Neural progenitor cell (in vitro differentiated cells): ENCODE measurements around the gene GNRHR. TPM values are rescaled to one million over a fixed set of nuclear protein-coding genes. Genes with fewer than 3 reads are reported as not detected.
A peak's percentile ranks its signal among the peaks of the same experiment; 100 is the strongest.

ENCODE experiments used
- DNase-seq: peaks from one replicate; pipeline ENCODE4 v3.0.0-alpha.2; 2016; ENCODE audit warnings: low spot score
- H2AFZ ChIP-seq: fragments of 200-600 bp; sonication (generic); replicated peaks from 2 replicates; pipeline ENCODE4 v1.6.1; 2016; ENCODE audit warnings: antibody characterized with exemption
- H3F3A ChIP-seq: fragments of 200-600 bp; sonication (generic); 2 replicates; pipeline ENCODE4 v1.6.1; 2016; ENCODE audit warnings: antibody characterized with exemption, low read depth
- H3K27ac ChIP-seq: fragments of 200-600 bp; sonication (generic); 2 replicates; pipeline ENCODE4 v1.5.1; 2016; ENCODE audit warnings: mild to moderate bottlenecking
- H3K27me3 ChIP-seq: fragments of 200-600 bp; sonication (generic); 2 replicates; pipeline ENCODE4 v1.6.1; 2016; ENCODE audit warnings: mild to moderate bottlenecking, moderate library complexity
- H3K36me3 ChIP-seq: fragments of 200-600 bp; sonication (generic); 2 replicates; pipeline ENCODE4 v1.5.1; 2016
- H3K4me1 ChIP-seq: fragments of 200-600 bp; sonication (generic); 2 replicates; pipeline ENCODE4 v1.6.1; 2016; ENCODE audit warnings: mixed run types
- H3K4me2 ChIP-seq: fragments of 200-600 bp; sonication (generic); 2 replicates; pipeline ENCODE4 v1.6.1; 2016
- H3K4me3 ChIP-seq: fragments of 200-600 bp; sonication (generic); 2 replicates; pipeline ENCODE4 v1.5.1; 2016
- H3K79me2 ChIP-seq: fragments of 200-600 bp; sonication (generic); 2 replicates; pipeline ENCODE4 v1.6.1; 2016; ENCODE audit warnings: low read depth
- H3K9ac ChIP-seq: fragments of 200-600 bp; sonication (generic); 2 replicates; pipeline ENCODE4 v1.6.1; 2016
- H3K9me3 ChIP-seq: fragments of 200-600 bp; sonication (generic); 2 replicates; pipeline ENCODE4 v1.5.1; 2016; ENCODE audit warnings: low read depth
- H4K20me1 ChIP-seq: fragments of 200-600 bp; sonication (generic); 2 replicates; pipeline ENCODE4 v1.6.1; 2016; ENCODE audit warnings: low read depth
- H3K27ac Mint-ChIP-seq: 3 replicates; pipeline ENCODE4 v1.8.0; 2021; ENCODE audit warnings: mixed read lengths
- H3K27me3 Mint-ChIP-seq: 2 replicates; pipeline ENCODE4 v1.8.0; 2022; ENCODE audit warnings: low read depth, mild to moderate bottlenecking, inconsistent platforms, moderate library complexity, mixed read lengths; ENCODE audit not compliant: insufficient read depth
- H3K36me3 Mint-ChIP-seq: 3 replicates; pipeline ENCODE4 v1.8.0; 2021; ENCODE audit warnings: mixed read lengths
- H3K4me1 Mint-ChIP-seq: 3 replicates; pipeline ENCODE4 v1.8.0; 2021; ENCODE audit warnings: mixed read lengths
- H3K4me3 Mint-ChIP-seq: 3 replicates; pipeline ENCODE4 v1.8.0; 2021; ENCODE audit warnings: mild to moderate bottlenecking, moderate library complexity, mixed read lengths
- H3K9me3 Mint-ChIP-seq: 3 replicates; pipeline ENCODE4 v1.8.0; 2020; ENCODE audit warnings: mixed read lengths
- CTCF ChIP-seq: fragments of 200-600 bp; sonication (generic); IDR thresholded peaks from 2 replicates; pipeline ENCODE4 v1.5.1; 2017; ENCODE audit warnings: antibody characterized with exemption, mild to moderate bottlenecking
- EZH2 ChIP-seq: fragments of 200-600 bp; sonication (generic); IDR thresholded peaks from 2 replicates; pipeline ENCODE4 v1.6.1; 2017; ENCODE audit warnings: antibody characterized with exemption, mild to moderate bottlenecking, moderate library complexity
- EZH2phosphoT487 ChIP-seq: fragments of 200-600 bp; sonication (generic); IDR thresholded peaks from 2 replicates; pipeline ENCODE4 v1.6.1; 2017; ENCODE audit warnings: antibody characterized with exemption
- total RNA-seq: library from RNA; depleted of rRNA; stranded (reverse); fragments of >200 nt; gene quantifications from 2 replicates; pipeline ENCODE4 v1.2.3, GENCODE V29; 2015; ENCODE audit warnings: low replicate concordance

The GNRHR gene
- total RNA-seq, 1 donor from 2014 or later = not detected

- Histone ChIP-seq H3K27ac (peak overlapping the region; percentile 56), H3K9ac (peak overlapping the region; percentile 88), H4K20me1 (no peaks in the 10 kb centered on the region), H3K36me3 (no peaks in the 10 kb centered on the region), H3K4me1 (peaks cover 15% of the 10 kb centered on the region), H3K9me3 (no peaks in the 10 kb centered on the region), H3K4me3 (peak overlapping the region; percentile 80), H3F3A (peaks cover 9% of the 10 kb centered on the region), H3K4me2 (peak overlapping the region; percentile 95), H3K79me2 (peaks cover 74% of the 10 kb centered on the region), H2AFZ (peak overlapping the region; percentile 42), H3K27me3 (no peaks in the 10 kb centered on the region)
- Mint-ChIP-seq H3K36me3 (peaks cover 17% of the 10 kb centered on the region), H3K4me1 (peaks cover 26% of the 10 kb centered on the region), H3K9me3 (no peaks in the 10 kb centered on the region), H3K27ac (peak overlapping the region; percentile 21), H3K4me3 (peak overlapping the region; percentile 94), H3K27me3 (peaks cover 2% of the 10 kb centered on the region)
- no peak for TF ChIP-seq EZH2phosphoT487
- TF ChIP-seq CTCF = no peak
- TF ChIP-seq EZH2 = no peak
- DNase-seq = no peak
Measured at GRCh38 chr4:67700116-67700737, 54.0 kb downstream of the GNRHR start.

- DNase-seq = no peak
- H3K4me1 Mint-ChIP-seq = peaks cover 26% of the 10 kb centered on the region
- peaks cover 9% of the 10 kb centered on the region for H3F3A ChIP-seq
- peak overlapping the region; percentile 88 for H3K9ac ChIP-seq
- H3K4me2 ChIP-seq = peak overlapping the region; percentile 95
- H3K36me3 Mint-ChIP-seq = peaks cover 20% of the 10 kb centered on the region
- H3K9me3 Mint-ChIP-seq = no peaks in the 10 kb centered on the region
- peak overlapping the region; percentile 94 for H3K4me3 Mint-ChIP-seq
- H3K27me3 Mint-ChIP-seq = peaks cover 2% of the 10 kb centered on the region
- H3K79me2 ChIP-seq = peaks cover 77% of the 10 kb centered on the region
- H3K9me3 ChIP-seq = no peaks in the 10 kb centered on the region
- TF ChIP-seq CTCF (no peak), EZH2 (no peak)
- no peaks in the 10 kb centered on the region for H4K20me1 ChIP-seq
- no peaks in the 10 kb centered on the region for H3K27me3 ChIP-seq
- H2AFZ ChIP-seq = no peak overlapping the region
- H3K4me1 ChIP-seq = peaks cover 15% of the 10 kb centered on the region
- H3K4me3 ChIP-seq = peak overlapping the region; percentile 80
- no peak overlapping the region for H3K27ac ChIP-seq
- no peaks in the 10 kb centered on the region for H3K36me3 ChIP-seq
- no peak overlapping the region for H3K27ac Mint-ChIP-seq
Measured at GRCh38 chr4:67699603-67700002, 54.6 kb downstream of the GNRHR start.

GRCh38 chr4:67697860-67698687, 56.1 kb downstream of the GNRHR start:
- Histone ChIP-seq H3F3A (peaks cover 9% of the 10 kb centered on the region), H3K79me2 (peaks cover 83% of the 10 kb centered on the region), H3K27ac (no peak overlapping the region), H3K4me2 (no peak overlapping the region), H4K20me1 (no peaks in the 10 kb centered on the region), H2AFZ (no peak overlapping the region), H3K9ac (no peak overlapping the region), H3K4me1 (peaks cover 15% of the 10 kb centered on the region), H3K4me3 (no peak overlapping the region), H3K9me3 (no peaks in the 10 kb centered on the region), H3K27me3 (no peaks in the 10 kb centered on the region), H3K36me3 (no peaks in the 10 kb centered on the region)
- Mint-ChIP-seq H3K36me3 (peaks cover 19% of the 10 kb centered on the region), H3K9me3 (no peaks in the 10 kb centered on the region), H3K4me1 (peaks cover 21% of the 10 kb centered on the region), H3K4me3 (no peak overlapping the region), H3K27me3 (peaks cover 2% of the 10 kb centered on the region), H3K27ac (no peak overlapping the region)
- TF ChIP-seq EZH2phosphoT487 (no peak), EZH2 (no peak), CTCF (no peak)
- DNase-seq = no peak
